GM12878 (cell line): ENCODE results near the gene ZDHHC14. TPM values are rescaled to one million over a fixed set of nuclear protein-coding genes. Genes with fewer than 3 reads are reported as not detected.

Experiments used
- ATAC-seq: fragments of 200-7000 bp; cut with Tn5 transposase; 3 replicates; pipeline ENCODE4 v1.9.1; 2020; ENCODE audit warnings: mild to moderate bottlenecking, moderate library complexity
- BruUV-seq: library from RNA; stranded (reverse); fragments of 400-500 nt; replicated peaks from 2 replicates; lab custom pipeline; 2021; lab: Mats Ljungman, UMichigan
- CTCF ChIA-PET: fragments of 300-600 bp; sonication (Branson Sonifier 250); formaldehyde crosslinking; extraction: SDS; loops from one replicate; lab custom pipeline; 2021; ENCODE audit warnings: inconsistent platforms; lab: Yijun Ruan, JAX
- POLR2A ChIA-PET: fragments of 350-600 bp; formaldehyde crosslinking; extraction: SDS; loops from one replicate; lab custom pipeline; 2021; ENCODE audit warnings: inconsistent platforms; lab: Charles Lee
- RAD21 ChIA-PET: fragments of 300-600 bp; sonication (Branson Sonifier 250); formaldehyde crosslinking; loops from one replicate; lab custom pipeline; 2023; ENCODE audit warnings: antibody characterized with exemption; ENCODE audit not compliant: unreplicated experiment; lab: Charles Lee
- SMC1A ChIA-PET: fragments of 300-600 bp; sonication (Branson Sonifier 250); formaldehyde crosslinking; loops from one replicate; lab custom pipeline; 2023; ENCODE audit not compliant: unreplicated experiment, uncharacterized antibody; lab: Charles Lee
- DNase-seq: peaks from one replicate; pipeline ENCODE4 v3.0.0-alpha.2; 2011; ENCODE audit warnings: low read depth, low spot score
- FAIRE-seq: peaks from 3 replicates; lab custom pipeline; 2011; peaks lifted over from hg19 to GRCh38; lab: Jason Lieb, UNC
- H2AFZ ChIP-seq: 2 replicates; pipeline ENCODE4 v1.6.0; 2011; ENCODE audit warnings: low read depth, low read length, control low read depth; ENCODE audit not compliant: control insufficient read depth
- H3K27ac ChIP-seq: 2 replicates; pipeline ENCODE4 v1.5.1; 2011; ENCODE audit warnings: control low read depth; ENCODE audit not compliant: control insufficient read depth, insufficient read depth
- H3K27me3 ChIP-seq, 2 experiments: replicated peaks in 1 of 2; 2 replicates each; pipeline versions ENCODE4 v1.6.0 to v1.6.1; 2011; ENCODE audit warnings: low read length in 1 of 2; ENCODE audit not compliant: control insufficient read depth in 2 of 2, insufficient read depth in 2 of 2
- H3K36me3 ChIP-seq, 2 experiments: 2 replicates each; pipeline ENCODE4 v1.5.1; 2011; ENCODE audit warnings: low read length in 1 of 2; ENCODE audit not compliant: control insufficient read depth in 2 of 2, insufficient read depth in 2 of 2
- H3K4me1 ChIP-seq: 2 replicates; pipeline ENCODE4 v1.6.1; 2011; ENCODE audit warnings: mild to moderate bottlenecking, low read length, moderate library complexity, mixed read lengths; ENCODE audit not compliant: control insufficient read depth, insufficient read depth
- H3K4me2 ChIP-seq: 2 replicates; pipeline ENCODE4 v1.6.0; 2011; ENCODE audit warnings: control low read depth; ENCODE audit not compliant: control insufficient read depth, insufficient read depth
- H3K4me3 ChIP-seq: fragments of 200-600 bp; sonication (generic); 2 replicates; pipeline ENCODE4 v1.5.1; 2016
- H3K79me2 ChIP-seq: 2 replicates; pipeline ENCODE4 v1.6.0; 2011; ENCODE audit warnings: low read length; ENCODE audit not compliant: control insufficient read depth, insufficient read depth
- H3K9ac ChIP-seq: 2 replicates; pipeline ENCODE4 v1.8.0; 2011; ENCODE audit warnings: low read length, control low read depth, mixed read lengths; ENCODE audit not compliant: control insufficient read depth, insufficient read depth
- H3K9me3 ChIP-seq: replicated peaks from 3 replicates; pipeline ENCODE4 v1.5.1; 2011; ENCODE audit warnings: mild to moderate bottlenecking, low read length; ENCODE audit not compliant: control insufficient read depth, insufficient read depth
- H4K20me1 ChIP-seq: 2 replicates; pipeline ENCODE4 v1.6.0; 2011; ENCODE audit not compliant: control insufficient read depth, insufficient read depth
- ATF7 ChIP-seq: fragments of 450-650 bp; IDR thresholded peaks from 2 replicates; pipeline ENCODE4 v1.6.1; 2016; ENCODE audit warnings: low read depth, mild to moderate bottlenecking
- BCLAF1 ChIP-seq: fragments of 450-650 bp; IDR thresholded peaks from 2 replicates; pipeline ENCODE4 v1.6.1; 2017; ENCODE audit warnings: antibody characterized with exemption, mild to moderate bottlenecking, moderate library complexity
- CREB1 ChIP-seq: IDR thresholded peaks from 2 replicates; pipeline ENCODE4 v1.6.1; 2012; ENCODE audit warnings: low read depth, mild to moderate bottlenecking, inconsistent platforms
- CUX1 ChIP-seq: IDR thresholded peaks from 2 replicates; pipeline ENCODE4 v1.6.1; 2012; ENCODE audit warnings: improper control_type of control experiment, low read depth, low read length; ENCODE audit not compliant: insufficient replicate concordance
- EZH2 ChIP-seq: IDR thresholded peaks from 2 replicates; pipeline ENCODE4 v1.6.1; 2012; ENCODE audit warnings: low read depth, mild to moderate bottlenecking, control low read depth, inconsistent platforms, low read length, borderline replicate concordance; ENCODE audit not compliant: control insufficient read depth
- HCFC1 ChIP-seq: fragments of 150-350 bp; IDR thresholded peaks from 2 replicates; pipeline ENCODE4 v1.6.1; 2014; ENCODE audit warnings: low read length
- IKZF1 ChIP-seq: fragments of 450-650 bp; conservative IDR thresholded peaks from 2 replicates; pipeline ENCODE4 v1.6.1; 2017; ENCODE audit warnings: antibody characterized with exemption, mild to moderate bottlenecking
- MEF2B ChIP-seq: fragments of 450-650 bp; IDR thresholded peaks from 2 replicates; pipeline ENCODE4 v1.6.1; 2018; ENCODE audit warnings: mild to moderate bottlenecking, moderate library complexity; ENCODE audit not compliant: partially characterized antibody, poor library complexity, severe bottlenecking
- SUZ12 ChIP-seq: fragments of 200-600 bp; sonication (generic); IDR thresholded peaks from one replicate; pipeline ENCODE4 v1.6.1; 2018; ENCODE audit warnings: antibody characterized with exemption, mild to moderate bottlenecking; ENCODE audit not compliant: unreplicated experiment
- TCF7 ChIP-seq: IDR thresholded peaks from 2 replicates; pipeline ENCODE4 v1.6.1; 2014; ENCODE audit warnings: antibody characterized with exemption, borderline replicate concordance
- WGBS: methylation state at CpG from one replicate; pipeline ENCODE4 v1.1.6; 2016; ENCODE audit warnings: low lambda C conversion rate; ENCODE audit not compliant: insufficient replicate concordance, insufficient coverage; ENCODE audit errors: missing lambda C conversion rate; 5-methylcytosine and 5-hydroxymethylcytosine counted together
- in situ Hi-C: fragments of 300-500 bp; cut with MboI; formaldehyde crosslinking; loops from 9 replicates; pipeline ENCODE4 v1.14.3; 2018; ENCODE audit warnings: mixed read lengths
- intact Hi-C: fragments of 100-400 bp; cut with micrococcal nuclease; formaldehyde crosslinking; loops from one replicate; pipeline ENCODE4 v1.14.2; 2022; ENCODE audit not compliant: unreplicated experiment
- polyA plus RNA-seq, 11 experiments: library from polyadenylated mRNA; depleted of rRNA in 4 of 11; unstranded in 6 of 11; stranded (reverse) in 5 of 11; fragments of >200 nt; fragmentation: Nextera tagmentation in 4 of 11; fragmentation: Illumina TruSeq in 1 of 11; extraction: Ambion mirVana in 4 of 11; extraction: Trizol in 1 of 11; gene quantifications; 1 replicate in 1 of 11; 2 replicates in 10 of 11; pipeline versions ENCODE4 v1.2.1 to v1.2.3, GENCODE V29; 2011 to 2016; ENCODE audit warnings: inconsistent platforms in 2 of 11, missing spikeins in 2 of 11, low read depth in 1 of 11
- total RNA-seq, 4 experiments: library from RNA; depleted of rRNA in 3 of 4; stranded (reverse); fragments of >200 nt in 3 of 4; fragmentation: Illumina TruSeq in 1 of 4; extraction: Trizol in 1 of 4; gene quantifications; 2 replicates each; pipeline versions ENCODE4 v1.2.1 to v1.2.3, GENCODE V29; 2013 to 2021

The ZDHHC14 gene
- total and polyA plus RNA-seq, 10 of the 15 experiments (the other 5 are each of a cell fraction or from before 2014, with no cell fraction given), result 0.15 to 16.0 (median 0.76) TPM; not detected in 1

GRCh38 chr6:157647261-157647915 is 266.4 kb downstream of the ZDHHC14 start (continued):
- TF ChIP-seq BCLAF1 (no peak), IKZF1 (peak; percentile 51), ATF7 (peak; percentile 44; the same call in 1 of the 2 replicates), CREB1 (no peak), TCF7 (no peak)

- no peak for FAIRE-seq
- H3K9me3 ChIP-seq, result no peaks in the 10 kb centered on the region; the same call in 2 of the 3 replicates
- ChIA-PET SMC1A (interaction anchor here (2.1 kb wide), 1 partner anchor 17 kb away, joined by 8 read pairs; no protein-coding TSS in a partner anchor), RAD21 (interaction anchor here (0.8 kb wide), 1 partner anchor 116 kb away, joined by 3 read pairs; no protein-coding TSS in a partner anchor), CTCF (interaction anchor here (1.0 kb wide), 1 partner anchor 18 kb away, joined by 3 read pairs; no protein-coding TSS in a partner anchor), POLR2A (interaction anchor here (0.5 to 1.0 kb wide), 2 partner anchors 14 to 265 kb away, joined by 3 to 4 read pairs; no protein-coding TSS in a partner anchor)
- no peak overlapping the region for H3K4me3 ChIP-seq
- no peaks in the 10 kb centered on the region for H3K27me3 ChIP-seq
- H4K20me1 ChIP-seq, result no peaks in the 10 kb centered on the region
- TF ChIP-seq CUX1 (no peak), MEF2B (no peak), HCFC1 (no peak), EZH2 (no peak), SUZ12 (no peak)
- H3K4me2 ChIP-seq, result no peak overlapping the region
- no TSS peak for BruUV-seq
- in situ Hi-C loops, result no loop called here
- no peak for DNase-seq
- intact Hi-C loops, result no loop called here
- no peak for ATAC-seq
- H2AFZ ChIP-seq, result no peak overlapping the region
- no peak overlapping the region for H3K9ac ChIP-seq
- 54% methylated on average over 5 of the region's 5 CpGs for WGBS
- no peaks in the 10 kb centered on the region for H3K79me2 ChIP-seq
- H3K36me3 ChIP-seq, result no peaks in the 10 kb centered on the region; a peak in 1 of 4 replicates
- H3K27ac ChIP-seq, result no peak overlapping the region
- H3K4me1 ChIP-seq, result no peaks in the 10 kb centered on the region
Observed at GRCh38 chr6:157648561-157648960, 267.6 kb downstream of the ZDHHC14 start.
